GM18505 (cell line): Measurements from ENCODE around the gene TFAP2E.

Experiments used
- ATAC-seq: cut with Tn5 transposase; IDR thresholded peaks from one replicate; pipeline ENCODE4 v1.9.1; 2021; ENCODE audit not compliant: unreplicated experiment
- POLR2A ChIP-seq: IDR thresholded peaks from 4 replicates; pipeline ENCODE4 v1.6.1; 2011; ENCODE audit warnings: borderline replicate concordance; ENCODE audit not compliant: insufficient read depth, insufficient read length; ENCODE audit errors: extremely low read depth

The TFAP2E gene

GRCh38 chr1:35573198-35574124 is at the start of gene TFAP2E:
Gene TFAP2E, plus strand, starts transcription at chr1:35573314. Its CDS starts 264 bp downstream, at chr1:35573578.
- TF ChIP-seq POLR2A: no peak
- ATAC-seq: no peak

- TF ChIP-seq POLR2A: no peak
- no peak for ATAC-seq
These were observed 49.0 kb upstream of the TFAP2E start for GRCh38 chr1:35524106-35524505.

GRCh38 chr1:35530168-35530567 is 42.9 kb upstream of the TFAP2E start:
- no peak for TF ChIP-seq POLR2A
- ATAC-seq: no peak

GRCh38 chr1:35530946-35531345 is 42.2 kb upstream of the TFAP2E start:
- ATAC-seq: no peak
- no peak for TF ChIP-seq POLR2A

DNA sequence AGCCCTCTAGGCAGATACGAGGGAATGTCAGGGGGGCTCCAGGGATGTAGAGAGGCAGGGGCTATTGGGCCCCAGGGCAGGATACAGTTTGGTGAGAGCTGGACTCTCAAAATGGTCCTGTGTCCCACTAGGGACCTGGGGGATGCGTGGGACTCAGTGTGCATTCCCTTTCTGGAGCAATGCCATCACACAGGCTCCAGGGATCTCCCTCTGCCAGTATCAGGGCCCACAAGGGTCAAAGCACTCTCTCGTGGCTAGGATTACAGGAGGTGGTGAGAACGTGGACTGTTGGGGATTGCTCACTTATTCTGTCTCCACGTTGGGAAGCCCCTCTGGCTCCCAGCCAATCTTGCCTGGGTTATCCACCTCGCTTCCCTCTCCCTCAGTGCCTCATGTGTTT is 41.7 kb upstream of the TFAP2E start:
- no peak for TF ChIP-seq POLR2A
- ATAC-seq: no peak

DNA sequence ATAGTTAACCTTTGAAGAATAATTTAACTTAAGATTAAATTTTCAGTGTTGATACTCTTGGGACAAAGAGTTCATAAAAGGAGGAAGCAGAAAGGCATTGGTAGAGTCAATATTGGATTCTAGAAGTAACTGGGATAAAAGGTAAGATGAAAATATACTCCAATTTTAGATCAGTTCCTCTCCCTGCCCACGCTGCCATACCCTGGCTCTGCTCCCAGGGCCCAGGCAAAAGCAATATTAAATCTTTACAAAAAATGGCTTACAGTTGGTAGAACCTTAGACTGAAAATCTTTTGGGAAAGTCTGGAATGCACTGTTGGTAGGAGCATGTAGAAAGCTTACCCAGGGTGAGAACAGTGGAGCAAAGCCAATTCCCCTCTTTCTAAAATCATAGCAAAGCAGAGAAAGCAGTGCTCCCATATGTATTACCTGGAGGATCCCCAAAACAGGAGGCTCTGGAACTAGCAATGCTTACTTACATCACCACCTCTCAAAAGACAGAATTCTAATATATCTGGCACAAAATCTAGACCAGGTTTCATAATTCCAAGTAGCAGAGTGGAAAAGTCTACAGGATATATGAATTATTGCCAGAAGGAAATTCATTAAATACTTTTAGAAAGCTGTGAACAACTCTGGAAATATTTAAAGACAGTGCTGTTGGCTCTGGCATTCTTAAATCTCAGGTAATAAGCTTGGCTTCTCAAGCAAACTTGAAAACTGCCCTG is 40.5 kb upstream of the TFAP2E start:
- TF ChIP-seq POLR2A: no peak

DNA sequence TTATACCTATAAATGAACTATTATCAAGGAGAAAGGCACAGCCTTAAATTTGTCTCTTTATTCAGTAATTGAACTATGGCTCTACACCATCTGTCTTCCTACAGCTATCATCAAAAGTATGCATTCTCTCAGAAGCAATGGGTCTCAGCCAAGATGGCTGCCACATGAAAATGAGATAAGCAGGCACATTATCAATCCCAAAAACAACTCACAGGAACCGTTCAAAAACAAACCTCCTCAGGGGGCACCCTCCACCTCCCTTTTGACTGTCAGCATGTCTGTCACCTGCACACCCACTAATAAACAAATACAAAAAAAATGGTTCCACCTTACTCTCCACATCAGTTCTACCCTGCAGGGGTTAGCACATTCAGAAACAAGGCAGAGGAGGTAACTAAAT is 39.5 kb upstream of the TFAP2E start:
- TF ChIP-seq POLR2A: no peak
- no peak for ATAC-seq

More for the DNA sequence above, 40.5 kb upstream of the TFAP2E start:
- no peak for ATAC-seq

- no peak for TF ChIP-seq POLR2A
- ATAC-seq: no peak
These were observed 37.9 kb upstream of the TFAP2E start for GRCh38 chr1:35535243-35535642.

DNA sequence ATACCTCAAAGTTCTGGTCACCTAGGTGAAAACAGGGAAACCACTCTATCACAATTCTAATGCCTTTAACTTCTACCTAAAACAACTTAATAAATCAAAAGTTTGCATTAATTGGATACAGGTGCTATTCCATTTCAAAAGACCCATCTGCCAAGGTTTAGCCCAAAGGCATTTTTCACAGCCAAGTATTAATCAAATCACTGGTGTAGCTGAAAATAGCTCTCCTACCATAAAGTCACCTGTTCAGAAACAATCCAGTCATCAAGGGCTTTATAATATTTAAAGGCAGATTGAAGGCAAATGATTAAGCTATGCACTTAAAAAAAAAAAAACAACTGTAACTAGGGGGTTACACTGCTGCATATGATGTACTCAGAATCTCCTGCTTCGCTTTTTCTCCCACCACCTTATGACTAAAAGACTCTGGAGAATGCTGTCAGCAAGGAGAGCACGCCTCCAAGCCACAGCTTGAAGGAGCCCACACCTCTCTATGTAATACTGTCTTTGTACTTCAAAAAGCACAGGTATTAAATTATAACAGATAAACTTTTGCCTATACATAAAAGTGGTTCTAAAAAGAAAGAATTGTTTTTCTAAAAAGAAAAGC is 36.5 kb upstream of the TFAP2E start:
- no peak for TF ChIP-seq POLR2A
- ATAC-seq: no peak

DNA sequence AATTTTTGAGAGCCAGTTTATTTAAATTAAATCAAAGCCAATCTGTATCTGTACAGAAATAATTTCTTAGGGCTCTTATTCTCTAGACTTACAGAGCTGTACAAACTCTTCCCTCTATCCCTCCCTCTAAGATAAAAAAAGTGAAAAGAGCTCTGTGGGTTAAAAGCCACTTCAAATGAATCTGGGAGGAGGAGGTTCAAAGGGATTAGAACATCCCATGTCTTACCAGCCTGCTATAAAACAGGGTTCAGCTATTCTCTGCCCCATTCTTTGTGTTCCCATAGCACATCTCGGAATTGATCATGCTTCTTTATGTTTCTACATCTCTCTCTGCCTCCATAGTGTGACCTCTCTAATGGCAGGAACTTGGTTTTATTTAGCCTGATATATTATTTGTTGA is 35.3 kb upstream of the TFAP2E start:
- no peak for TF ChIP-seq POLR2A
- no peak for ATAC-seq

GRCh38 chr1:35539073-35539823 is 33.9 kb upstream of the TFAP2E start:
- ATAC-seq: no peak
- no peak for TF ChIP-seq POLR2A

DNA sequence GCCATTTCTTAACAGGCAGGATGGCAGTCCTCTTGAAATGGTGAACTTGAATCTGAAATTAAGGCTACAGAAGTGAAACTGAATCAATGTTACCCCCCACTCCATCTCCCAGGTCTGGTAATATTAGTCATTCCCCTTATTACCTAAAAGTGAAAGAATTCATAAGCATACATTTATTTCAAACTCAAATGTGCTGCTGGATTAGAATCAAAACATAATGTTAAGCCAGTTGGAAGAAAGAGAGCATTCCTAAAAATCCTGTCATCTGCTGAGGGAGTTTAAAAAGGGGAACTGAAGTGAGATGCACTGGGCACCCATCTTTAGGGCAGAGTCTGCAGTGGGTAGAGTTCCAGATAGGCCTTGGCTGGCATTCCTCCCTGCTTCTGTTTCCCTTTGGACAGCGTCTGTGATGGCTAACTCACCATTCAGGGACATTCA is 33.3 kb upstream of the TFAP2E start:
- ATAC-seq: no peak
- no peak for TF ChIP-seq POLR2A

- TF ChIP-seq POLR2A: no peak
- no peak for ATAC-seq
These were observed 28.1 kb upstream of the TFAP2E start for GRCh38 chr1:35544976-35545375.
